Esophagus squamous epithelium (tissue), 5 donors: Measurements from ENCODE around the gene CST9. TPM values are rescaled to one million over a fixed set of nuclear protein-coding genes. Genes with fewer than 3 reads are reported as not detected.

Source experiments
- DNase-seq: peaks from one replicate; lab custom pipeline; 2025; lab: John Stamatoyannopoulos, UW
- H3K27ac ChIP-seq, 4 donors: fragments of 200-600 bp; sonication (generic); one replicate each; pipeline ENCODE4 v1.5.1; 2016 to 2019; ENCODE audit warnings: mild to moderate bottlenecking in 1 of 4
- H3K27me3 ChIP-seq, 4 donors: fragments of 200-600 bp; sonication (generic); 1 replicate in 3 of 4; 2 replicates in 1 of 4; pipeline versions ENCODE4 v1.5.1 to v1.6.0; 2017 to 2021; ENCODE audit warnings: antibody characterized with exemption in 1 of 4
- H3K36me3 ChIP-seq, 3 donors: fragments of 200-600 bp; sonication (generic); one replicate each; pipeline ENCODE4 v1.5.1; 2016 to 2019
- H3K4me1 ChIP-seq, 3 donors: fragments of 200-600 bp; sonication (generic); one replicate each; pipeline ENCODE4 v1.5.1; 2017 to 2019
- H3K4me3 ChIP-seq, 4 donors: fragments of 200-600 bp; sonication (generic); 1 replicate in 3 of 4; 2 replicates in 1 of 4; pipeline ENCODE4 v1.5.1; 2016 to 2019; ENCODE audit warnings: mild to moderate bottlenecking in 2 of 4, moderate library complexity in 1 of 4
- H3K9me3 ChIP-seq, 3 donors: fragments of 200-600 bp; sonication (generic); one replicate each; pipeline ENCODE4 v1.5.1; 2016 to 2019
- CTCF ChIP-seq, 6 experiments: fragments of 450-650 bp in 4 of 6; fragments of 200-600 bp in 2 of 6; sonication (generic) in 2 of 6; IDR thresholded peaks; one replicate each; pipeline ENCODE4 v1.5.1; 2016 to 2019; ENCODE audit warnings: antibody characterized with exemption in 6 of 6, mild to moderate bottlenecking in 4 of 6, moderate library complexity in 4 of 6
- POLR2A ChIP-seq, 4 donors: fragments of 450-650 bp; IDR thresholded peaks; one replicate each; pipeline ENCODE4 v1.6.1; 2017; ENCODE audit warnings: antibody characterized with exemption in 4 of 4, mild to moderate bottlenecking in 4 of 4, moderate library complexity in 3 of 4
- WGBS, 2 donors: methylation state at CpG; one replicate each; pipeline ENCODE4 v1.1.5; 2018; 5-methylcytosine and 5-hydroxymethylcytosine counted together
- intact Hi-C: fragments of 100-400 bp; cut with DNase I; formaldehyde crosslinking; loops from one replicate; pipeline ENCODE4 v1.15.0; 2022
- total RNA-seq, 4 donors: library from RNA; depleted of rRNA; stranded (reverse); fragments of >200 nt; gene quantifications; one replicate each; pipeline ENCODE4 v1.1.0, GENCODE V29; 2016
- donor health status: DM: yes; HTN: yes; CAD: no.

Gene CST9
- total RNA-seq, 4 donors from 2014 or later, result not detected

- TF ChIP-seq CTCF (IDR thresholded peaks at IDR 0.05) (no peak), POLR2A (IDR thresholded peaks at IDR 0.05) (no peak)
- H3K4me1 ChIP-seq, result no peaks in the 10 kb centered on the region
- peaks cover 0 to 8% (median 0%) of the 10 kb centered on the region in 4 donors for H3K27me3 ChIP-seq
- no peak for DNase-seq
- intact Hi-C loops, result no loop called here
- H3K36me3 ChIP-seq, result no peaks in the 10 kb centered on the region
- peaks cover 0 to 13% (median 12%) of the 10 kb centered on the region in 3 donors for H3K9me3 ChIP-seq
- WGBS, 2 donors, result 74 to 80% methylated on average over 6 to 7 of the region's 7 CpGs
- no peak overlapping the region for H3K27ac ChIP-seq
- no peak overlapping the region for H3K4me3 ChIP-seq
Measured at GRCh38 chr20:23566199-23566932, 39.4 kb downstream of the CST9 start.

- DNase-seq, result no peak
- Histone ChIP-seq H3K4me1 (no peaks in the 10 kb centered on the region), H3K9me3 (peaks cover 0 to 16% (median 15%) of the 10 kb centered on the region in 3 donors), H3K36me3 (no peaks in the 10 kb centered on the region), H3K4me3 (no peak overlapping the region), H3K27ac (no peak overlapping the region), H3K27me3 (peaks cover 0 to 8% (median 0%) of the 10 kb centered on the region in 4 donors)
- TF ChIP-seq CTCF (IDR thresholded peaks at IDR 0.05) (no peak), POLR2A (IDR thresholded peaks at IDR 0.05) (no peak)
- intact Hi-C loops, result no loop called here
- 75 to 88% methylated on average over 1 to 2 of the region's 2 CpGs for WGBS, 2 donors
Measured at GRCh38 chr20:23565503-23566045, 40.1 kb downstream of the CST9 start.

GRCh38 chr20:23564927-23565326, 40.8 kb downstream of the CST9 start:
- Histone ChIP-seq H3K4me3 (no peak overlapping the region), H3K9me3 (peaks cover 0 to 16% (median 15%) of the 10 kb centered on the region in 3 donors), H3K36me3 (no peaks in the 10 kb centered on the region), H3K27ac (no peak overlapping the region), H3K4me1 (no peaks in the 10 kb centered on the region), H3K27me3 (peaks cover 0 to 8% (median 0%) of the 10 kb centered on the region in 4 donors)
- DNase-seq, result no peak
- intact Hi-C loops, result no loop called here
- no peak for TF ChIP-seq CTCF (IDR thresholded peaks at IDR 0.05)
- TF ChIP-seq POLR2A (IDR thresholded peaks at IDR 0.05), result no peak
- WGBS, 2 donors, result 60% methylated on average over 1 of the region's 3 CpGs; no CpG with 5 or more reads in 1 of the 2 donors

- Histone ChIP-seq H3K27me3 (peaks cover 0 to 8% (median 0%) of the 10 kb centered on the region in 4 donors), H3K36me3 (no peaks in the 10 kb centered on the region), H3K9me3 (peaks cover 0 to 22% (median 15%) of the 10 kb centered on the region in 3 donors), H3K27ac (no peak overlapping the region), H3K4me1 (no peaks in the 10 kb centered on the region), H3K4me3 (no peak overlapping the region)
- no peak for DNase-seq
- TF ChIP-seq CTCF (IDR thresholded peaks at IDR 0.05) (no peak), POLR2A (IDR thresholded peaks at IDR 0.05) (no peak)
- 88% methylated on average over 1 of the region's 1 CpG; no CpG with 5 or more reads in 1 of the 2 donors for WGBS, 2 donors
- intact Hi-C loops, result no loop called here
Measured at GRCh38 chr20:23562721-23563342, 42.9 kb downstream of the CST9 start.

- Histone ChIP-seq H3K4me3 (no peak overlapping the region), H3K36me3 (no peaks in the 10 kb centered on the region), H3K27me3 (no peaks in the 10 kb centered on the region), H3K4me1 (no peaks in the 10 kb centered on the region), H3K27ac (no peak overlapping the region), H3K9me3 (peaks cover 0 to 6% (median 0%) of the 10 kb centered on the region in 3 donors)
- WGBS, 2 donors, result 36 to 44% methylated on average over 1 of the region's 1 CpG
- DNase-seq, result no peak
- TF ChIP-seq POLR2A (IDR thresholded peaks at IDR 0.05) (no peak), CTCF (IDR thresholded peaks at IDR 0.05) (no peak)
- intact Hi-C loops, result no loop called here
Measured at GRCh38 chr20:23554401-23554800, 51.3 kb downstream of the CST9 start.
